GM12891 (cell line): Measurements from ENCODE around the gene PDZK1IP1. TPM values are rescaled to one million over a fixed set of nuclear protein-coding genes. Genes with fewer than 3 reads are reported as not detected.
A peak's percentile ranks its signal among the peaks of the same experiment; 100 is the strongest.

Experiments used
- DNase-seq: peaks from one replicate; pipeline ENCODE4 v3.0.0; 2011; ENCODE audit warnings: low spot score; ENCODE audit not compliant: insufficient read length
- FAIRE-seq: peaks from 2 replicates; lab custom pipeline; 2011; peaks lifted over from hg19 to GRCh38; lab: Jason Lieb, UNC
- PAX5 ChIP-seq: IDR thresholded peaks from 2 replicates; pipeline ENCODE4 v1.6.1; 2011; ENCODE audit warnings: low read length, moderate library complexity, mild to moderate bottlenecking; ENCODE audit not compliant: insufficient read depth, severe bottlenecking
- POLR2A ChIP-seq: IDR thresholded peaks from 2 replicates; pipeline ENCODE4 v1.6.1; 2011; ENCODE audit warnings: low read depth, low read length, control low read depth
- POLR2AphosphoS5 ChIP-seq: IDR thresholded peaks from 2 replicates; pipeline ENCODE4 v1.6.1; 2011; ENCODE audit warnings: low read depth, low read length, control low read depth
- POU2F2 ChIP-seq: IDR thresholded peaks from 2 replicates; pipeline ENCODE4 v1.6.1; 2011; ENCODE audit warnings: low read depth, mild to moderate bottlenecking, control low read depth, low read length, moderate library complexity
- SPI1 ChIP-seq: IDR thresholded peaks from 2 replicates; pipeline ENCODE4 v1.6.1; 2011; ENCODE audit warnings: low read depth, low read length, control low read depth
- TAF1 ChIP-seq: IDR thresholded peaks from 2 replicates; pipeline ENCODE4 v1.6.1; 2011; ENCODE audit warnings: low read depth, low read length, control low read depth
- polyA plus RNA-seq: library from polyadenylated mRNA; unstranded; fragments of >200 nt; gene quantifications from one replicate; pipeline ENCODE4 v1.2.1, GENCODE V29; 2012; ENCODE audit warnings: low read depth, missing spikeins, inconsistent platforms; ENCODE audit not compliant: missing spikeins

Gene PDZK1IP1
- not detected for polyA plus RNA-seq

GRCh38 chr1:47189844-47190508 is at the start of gene PDZK1IP1:
Gene PDZK1IP1 (minus strand): TSS chr1:47190036. CDS start chr1:47189932, 104 bp downstream.
- no peak for TF ChIP-seq POLR2AphosphoS5
- no peak for TF ChIP-seq PAX5
- TF ChIP-seq SPI1: no peak
- TF ChIP-seq POU2F2: no peak
- no peak for TF ChIP-seq POLR2A
- TF ChIP-seq TAF1: no peak
- DNase-seq: no peak
- no peak for FAIRE-seq

GRCh38 chr1:47238935-47239592 is 49.2 kb upstream of the PDZK1IP1 start:
- no peak for FAIRE-seq

GRCh38 chr1:47235806-47236205 is 46.0 kb upstream of the PDZK1IP1 start:
- FAIRE-seq (no peak), DNase-seq (no peak)
- TF ChIP-seq POU2F2 (no peak), POLR2AphosphoS5 (no peak), POLR2A (no peak), SPI1 (no peak), TAF1 (no peak), PAX5 (no peak)

More at GRCh38 chr1:47238935-47239592, 49.2 kb upstream of the PDZK1IP1 start:
- no peak for DNase-seq
- TF ChIP-seq POLR2A: no peak
- TF ChIP-seq SPI1: no peak
- no peak for TF ChIP-seq TAF1
- TF ChIP-seq POLR2AphosphoS5: no peak
- TF ChIP-seq PAX5: no peak
- no peak for TF ChIP-seq POU2F2

GRCh38 chr1:47235241-47235681 is 45.4 kb upstream of the PDZK1IP1 start:
- FAIRE-seq (no peak), DNase-seq (no peak)
- TF ChIP-seq POLR2A (no peak), PAX5 (no peak), POLR2AphosphoS5 (no peak), SPI1 (no peak), TAF1 (no peak), POU2F2 (no peak)

GRCh38 chr1:47233186-47233585 is 43.4 kb upstream of the PDZK1IP1 start:
- no peak for DNase-seq
- no peak for TF ChIP-seq PAX5
- no peak for TF ChIP-seq POLR2A
- no peak for TF ChIP-seq SPI1
- no peak for TF ChIP-seq POLR2AphosphoS5
- TF ChIP-seq TAF1: no peak
- TF ChIP-seq POU2F2: no peak
- no peak for FAIRE-seq

GRCh38 chr1:47232187-47232874 is 42.5 kb upstream of the PDZK1IP1 start, which contains the start of gene TAL1:
Gene TAL1 (minus strand): TSS chr1:47232225. CDS start chr1:47225888, 6,337 bp downstream.
- TF ChIP-seq SPI1 (no peak), POU2F2 (no peak), POLR2AphosphoS5 (no peak)
- DNase-seq (no peak), FAIRE-seq (no peak)

GRCh38 chr1:47231301-47232186 is 41.7 kb upstream of the PDZK1IP1 start:
- FAIRE-seq (peak; percentile 74), DNase-seq (no peak)
- TF ChIP-seq POU2F2 (no peak), TAF1 (no peak), POLR2A (no peak), POLR2AphosphoS5 (no peak), PAX5 (no peak), SPI1 (no peak)

GRCh38 chr1:47230692-47231300 is 41.0 kb upstream of the PDZK1IP1 start:
- DNase-seq: no peak
- no peak for TF ChIP-seq POLR2AphosphoS5
- TF ChIP-seq POU2F2: no peak
- TF ChIP-seq PAX5: no peak
- FAIRE-seq: no peak
